H1 (cell line): Measurements from ENCODE around the gene COL19A1. TPM values are rescaled to one million over a fixed set of nuclear protein-coding genes. Genes with fewer than 3 reads are reported as not detected.

Experiments used
- CTCF ChIA-PET: fragments of 300-600 bp; sonication (Branson Sonifier 250); formaldehyde crosslinking; loops from one replicate; lab custom pipeline; 2021; ENCODE audit not compliant: partially characterized antibody; lab: Charles Lee
- POLR2A ChIA-PET: fragments of 300-600 bp; sonication (Branson Sonifier 250); formaldehyde crosslinking; loops from one replicate; lab custom pipeline; 2021; ENCODE audit warnings: inconsistent platforms; ENCODE audit not compliant: partially characterized antibody; lab: Charles Lee
- DNase-seq, 2 experiments: peaks; one replicate each; pipeline versions ENCODE4 v3.0.0 to v3.0.0-alpha.2; 2010 to 2022; ENCODE audit warnings: low spot score in 2 of 2, low read depth in 1 of 2, mixed read lengths in 1 of 2
- FAIRE-seq: peaks from 2 replicates; lab custom pipeline; 2011; peaks lifted over from hg19 to GRCh38; lab: Jason Lieb, UNC
- H2AFZ ChIP-seq: 2 replicates; pipeline ENCODE4 v1.8.1; 2012; ENCODE audit warnings: low read length, inconsistent platforms
- H2AK5ac ChIP-seq: 2 replicates; pipeline ENCODE4 v1.6.1; 2013; ENCODE audit warnings: low read depth, low read length
- H2BK120ac ChIP-seq: replicated peaks from 2 replicates; pipeline ENCODE3; 2013; ENCODE audit warnings: low read depth, low read length, inconsistent platforms
- H2BK12ac ChIP-seq: 2 replicates; pipeline ENCODE4 v1.6.1; 2013; ENCODE audit warnings: low read depth, low read length
- H2BK15ac ChIP-seq: 2 replicates; pipeline ENCODE4 v1.6.1; 2013; ENCODE audit warnings: low read length
- H2BK20ac ChIP-seq: 2 replicates; pipeline ENCODE4 v1.6.1; 2013; ENCODE audit warnings: low read length
- H2BK5ac ChIP-seq: 2 replicates; pipeline ENCODE4 v1.6.1; 2013; ENCODE audit warnings: low read depth, low read length
- H3K14ac ChIP-seq: 2 replicates; pipeline ENCODE4 v1.6.1; 2013; ENCODE audit warnings: inconsistent platforms; ENCODE audit not compliant: insufficient read length
- H3K18ac ChIP-seq: 2 replicates; pipeline ENCODE4 v1.6.1; 2013; ENCODE audit warnings: low read length; ENCODE audit errors: extremely low read depth
- H3K23ac ChIP-seq: 2 replicates; pipeline ENCODE4 v1.6.1; 2013; ENCODE audit warnings: inconsistent platforms; ENCODE audit not compliant: insufficient read length
- H3K23me2 ChIP-seq: 2 replicates; pipeline ENCODE4 v1.6.1; 2013; ENCODE audit warnings: low read depth, low read length
- H3K27ac ChIP-seq: 2 replicates; pipeline ENCODE4 v1.6.1; 2011; ENCODE audit warnings: low read depth, low read length, inconsistent platforms
- H3K27me3 ChIP-seq, 4 experiments: replicated peaks in 1 of 4; 1 replicate in 1 of 4; 2 replicates in 3 of 4; pipeline versions ENCODE4 v1.6.1 to v1.8.1; 2011 to 2013; ENCODE audit warnings: low read length in 3 of 4, mild to moderate bottlenecking in 3 of 4, inconsistent platforms in 2 of 4, mixed read lengths in 2 of 4, moderate library complexity in 1 of 4; ENCODE audit not compliant: control insufficient read depth in 3 of 4, insufficient read depth in 3 of 4; ENCODE audit errors: extremely low read depth in 1 of 4
- H3K36me3 ChIP-seq, 4 experiments: 2 replicates each; pipeline versions ENCODE4 v1.6.1 to v1.8.1; 2011 to 2013; ENCODE audit warnings: mild to moderate bottlenecking in 4 of 4, low read length in 3 of 4, moderate library complexity in 2 of 4, control low read depth in 1 of 4, inconsistent platforms in 1 of 4; ENCODE audit not compliant: insufficient read depth in 4 of 4, control insufficient read depth in 2 of 4
- H3K4ac ChIP-seq: replicated peaks from 2 replicates; pipeline ENCODE3; 2013; ENCODE audit warnings: low read length, low read depth, mixed read lengths, inconsistent platforms; ENCODE audit not compliant: insufficient read length
- H3K4me1 ChIP-seq, 4 experiments: replicated peaks in 1 of 4; 1 replicate in 1 of 4; 2 replicates in 3 of 4; pipeline versions ENCODE4 v1.6.1 to v1.8.1; 2011 to 2013; ENCODE audit warnings: low read length in 3 of 4, inconsistent platforms in 2 of 4, mixed read lengths in 1 of 4; ENCODE audit not compliant: insufficient read depth in 4 of 4, control insufficient read depth in 3 of 4
- H3K4me2 ChIP-seq, 2 experiments: 2 replicates each; pipeline versions ENCODE4 v1.6.1 to v1.8.1; 2011 to 2013; ENCODE audit warnings: low read depth in 2 of 2, low read length in 2 of 2, control low read depth in 1 of 2, inconsistent platforms in 1 of 2, mild to moderate bottlenecking in 1 of 2; ENCODE audit not compliant: insufficient read depth in 1 of 2
- H3K4me3 ChIP-seq, 4 experiments: fragments of 200-600, 300-600 bp in 1 of 4; sonication (generic), shearing (Covaris generic), sonication (Bioruptor Twin) in 1 of 4; 2 replicates each; pipeline versions ENCODE4 v1.5.1 to v1.8.1; 2011 to 2016; ENCODE audit warnings: low read length in 4 of 4, low read depth in 3 of 4, control low read depth in 2 of 4, inconsistent platforms in 2 of 4, mild to moderate bottlenecking in 2 of 4, mixed read lengths in 1 of 4, moderate library complexity in 1 of 4; ENCODE audit not compliant: insufficient read depth in 2 of 4; ENCODE audit errors: extremely low read depth in 1 of 4
- H3K56ac ChIP-seq: replicated peaks from 2 replicates; pipeline ENCODE3; 2013; ENCODE audit warnings: low read depth, mild to moderate bottlenecking, mixed read lengths, low read length, inconsistent platforms; ENCODE audit not compliant: insufficient read length
- H3K79me1 ChIP-seq: 2 replicates; pipeline ENCODE4 v1.6.1; 2013; ENCODE audit warnings: low read depth, low read length, control low read depth
- H3K79me2 ChIP-seq, 2 experiments: 2 replicates each; pipeline versions ENCODE4 v1.6.1 to v1.8.1; 2012 to 2013; ENCODE audit warnings: low read length in 2 of 2, mild to moderate bottlenecking in 2 of 2, inconsistent platforms in 1 of 2; ENCODE audit not compliant: insufficient read depth in 2 of 2, control insufficient read depth in 1 of 2
- H3K9ac ChIP-seq, 4 experiments: replicated peaks in 1 of 4; 1 replicate in 1 of 4; 2 replicates in 3 of 4; pipeline versions ENCODE4 v1.6.1 to v1.8.1; 2011 to 2013; ENCODE audit warnings: low read depth in 3 of 4, low read length in 3 of 4, control low read depth in 2 of 4, mild to moderate bottlenecking in 2 of 4, moderate library complexity in 2 of 4, inconsistent platforms in 1 of 4; ENCODE audit errors: extremely low read depth in 1 of 4
- H3K9me3 ChIP-seq, 2 experiments: 2 replicates each; pipeline versions ENCODE4 v1.6.1 to v1.8.1; 2012 to 2013; ENCODE audit warnings: mild to moderate bottlenecking in 2 of 2, moderate library complexity in 2 of 2, control low read depth in 1 of 2, inconsistent platforms in 1 of 2, low read depth in 1 of 2, low read length in 1 of 2, mixed read lengths in 1 of 2; ENCODE audit not compliant: insufficient read depth in 2 of 2
- H4K20me1 ChIP-seq, 2 experiments: replicated peaks in 1 of 2; 2 replicates each; pipeline versions ENCODE3 to v1.8.1; 2011 to 2013; ENCODE audit warnings: inconsistent platforms in 2 of 2, low read length in 2 of 2, mild to moderate bottlenecking in 1 of 2; ENCODE audit not compliant: insufficient read depth in 2 of 2, control insufficient read depth in 1 of 2
- H4K5ac ChIP-seq: 2 replicates; pipeline ENCODE4 v1.6.1; 2013; ENCODE audit warnings: low read length, low read depth, mixed read lengths, inconsistent platforms; ENCODE audit not compliant: insufficient read length
- H4K8ac ChIP-seq: 2 replicates; pipeline ENCODE4 v1.8.0; 2013; ENCODE audit warnings: mild to moderate bottlenecking, moderate library complexity, low read length, inconsistent platforms; ENCODE audit not compliant: insufficient read depth; ENCODE audit errors: extremely low read depth
- H4K91ac ChIP-seq: replicated peaks from 2 replicates; pipeline ENCODE3; 2013; ENCODE audit warnings: low read length, mixed read lengths, inconsistent platforms; ENCODE audit not compliant: insufficient read length
- NANOG ChIP-seq: IDR thresholded peaks from 2 replicates; pipeline ENCODE4 v1.6.1; 2011; ENCODE audit warnings: low read length, low read depth, mild to moderate bottlenecking, inconsistent platforms; ENCODE audit not compliant: insufficient read depth, poor library complexity, severe bottlenecking
- SAP30 ChIP-seq: fragments of 300-600 bp; sonication (generic); IDR thresholded peaks from 2 replicates; pipeline ENCODE4 v1.7.1; 2012; ENCODE audit warnings: low read length, moderate library complexity, mild to moderate bottlenecking, inconsistent platforms; ENCODE audit not compliant: insufficient read depth, insufficient replicate concordance
- TCF12 ChIP-seq: IDR thresholded peaks from 2 replicates; pipeline ENCODE4 v1.6.1; 2011; ENCODE audit warnings: low read depth, mild to moderate bottlenecking, low read length
- WGBS, 2 experiments: shearing (Covaris generic) in 1 of 2; methylation state at CpG; one replicate each; pipeline versions ENCODE4 v1.1.6 to v1.1.7; 2013 to 2015; ENCODE audit warnings: low lambda C conversion rate in 2 of 2, mixed read lengths in 2 of 2, inconsistent platforms in 1 of 2, low coverage in 1 of 2, missing lambda C conversion rate in 1 of 2; ENCODE audit not compliant: insufficient replicate concordance in 2 of 2, insufficient coverage in 1 of 2, insufficient read length in 1 of 2; ENCODE audit errors: extremely low coverage in 1 of 2, missing lambda C conversion rate in 1 of 2; 5-methylcytosine and 5-hydroxymethylcytosine counted together
- polyA plus RNA-seq, 7 experiments: library from polyadenylated mRNA; depleted of rRNA in 3 of 7; stranded (reverse) in 5 of 7; unstranded in 2 of 7; fragments of >200 nt in 5 of 7; fragments of 200-250 nt in 2 of 7; gene quantifications; 1 replicate in 5 of 7; 2 replicates in 1 of 7; 4 replicates in 1 of 7; pipeline versions ENCODE4 v1.2.1 to v1.2.3, GENCODE V29; 2011 to 2013; ENCODE audit warnings: missing spikeins in 2 of 7, mixed read lengths in 2 of 7
- total RNA-seq: library from RNA; stranded (reverse); fragmentation: NEBNext Ultra II Directional; extraction: Animal tissue kit (Norgen Biotek cat#: 25700); gene quantifications from 2 replicates; pipeline ENCODE4 v1.2.1, GENCODE V29; 2021

The COL19A1 gene
- total and polyA plus RNA-seq, 2 of the 8 experiments (the other 6 are each of a cell fraction or from before 2014, with no cell fraction given) = not detected

GRCh38 chr6:69894578-69895347 lies 28.4 kb downstream of the COL19A1 start:
- H2AK5ac ChIP-seq = no peak overlapping the region
- no peak for TF ChIP-seq NANOG
- no peak for TF ChIP-seq SAP30
- TF ChIP-seq TCF12 = no peak
- H3K14ac ChIP-seq = no peak overlapping the region
- no peak overlapping the region for H4K91ac ChIP-seq
- no peaks in the 10 kb centered on the region for H3K36me3 ChIP-seq
- peak overlapping the region; percentile 91 for H2AFZ ChIP-seq
- no peak overlapping the region for H2BK120ac ChIP-seq
- H3K4me2 ChIP-seq = no peak overlapping the region
- FAIRE-seq (no peak), DNase-seq (no peak)
- H3K23ac ChIP-seq = no peak overlapping the region
- no peak overlapping the region for H3K9ac ChIP-seq
- no peak overlapping the region for H2BK5ac ChIP-seq
- no peak overlapping the region for H3K27ac ChIP-seq
- H4K5ac ChIP-seq = no peak overlapping the region
- no peak overlapping the region for H3K4ac ChIP-seq
- no peak overlapping the region for H2BK15ac ChIP-seq
- no peaks in the 10 kb centered on the region for H4K20me1 ChIP-seq
- H2BK20ac ChIP-seq = no peak overlapping the region
- H3K18ac ChIP-seq = no peak overlapping the region
- no peaks in the 10 kb centered on the region for H3K27me3 ChIP-seq
- no peaks in the 10 kb centered on the region for H3K9me3 ChIP-seq
- no peak overlapping the region for H4K8ac ChIP-seq
- H3K23me2 ChIP-seq = no peaks in the 10 kb centered on the region
- POLR2A ChIA-PET = no interaction called here
- H3K79me2 ChIP-seq = no peaks in the 10 kb centered on the region
- no peaks in the 10 kb centered on the region for H3K4me1 ChIP-seq
- H3K56ac ChIP-seq = no peak overlapping the region
- H3K4me3 ChIP-seq = no peak overlapping the region
- CTCF ChIA-PET = interaction anchor here (0.8 to 2.8 kb wide), 3 partner anchors 13 to 30 kb away, joined by 3 to 10 read pairs (median 4); no protein-coding TSS in a partner anchor
- no peaks in the 10 kb centered on the region for H3K79me1 ChIP-seq
- no peak overlapping the region for H2BK12ac ChIP-seq
- 93% methylated on average over 8 of the region's 8 CpGs; no CpG with 5 or more reads in 1 of the 2 experiments for WGBS, 2 experiments
